Femur (tissue), 1 donor: ENCODE data around the gene TDRD5.
"Not testable (repeated sequence)": the region's sequence is repeated elsewhere in the genome, so short reads cannot be mapped to it uniquely, and the experiment has no call there.

Experiments used
- DNase-seq: peaks from one replicate; pipeline ENCODE4 v3.0.0-alpha.2; 2017

The TDRD5 gene

GRCh38 chr1:179599623-179600249, 8.1 kb downstream of the TDRD5 start:
- DNase-seq: no peak

- DNase-seq: no peak
These were observed 9.5 kb downstream of the TDRD5 start for GRCh38 chr1:179601093-179601492.

- no peak for DNase-seq
These were observed 20.7 kb downstream of the TDRD5 start for GRCh38 chr1:179612361-179612760.

- DNase-seq: no peak
These were observed 39.1 kb downstream of the TDRD5 start for GRCh38 chr1:179630719-179631118.

GRCh38 chr1:179632868-179633267, 41.2 kb downstream of the TDRD5 start:
- no peak for DNase-seq

- no peak for DNase-seq
These were observed 45.7 kb downstream of the TDRD5 start for GRCh38 chr1:179637211-179637860.

- no peak for DNase-seq
These were observed 69.4 kb downstream of the TDRD5 start for GRCh38 chr1:179661018-179661417.

GRCh38 chr1:179663810-179664209, 72.2 kb downstream of the TDRD5 start:
- no peak for DNase-seq

GRCh38 chr1:179677882-179678281, 86.2 kb downstream of the TDRD5 start:
- no peak for DNase-seq

- DNase-seq: not testable (repeated sequence)
These were observed 102.9 kb downstream of the TDRD5 start for GRCh38 chr1:179694530-179694929.

GRCh38 chr1:179702946-179703539, 111.4 kb downstream of the TDRD5 start:
- DNase-seq: no peak

GRCh38 chr1:179706339-179706941, 114.8 kb downstream of the TDRD5 start:
- peak; percentile 76 for DNase-seq

GRCh38 chr1:179707406-179707805, 115.8 kb downstream of the TDRD5 start:
- DNase-seq: no peak

GRCh38 chr1:179708434-179709195, 117.0 kb downstream of the TDRD5 start:
- DNase-seq: no peak

GRCh38 chr1:179709841-179710329, 118.3 kb downstream of the TDRD5 start:
- DNase-seq: peak; percentile 67

GRCh38 chr1:179714159-179714558, 122.5 kb downstream of the TDRD5 start:
- DNase-seq: no peak

- DNase-seq: no peak
These were observed 123.0 kb downstream of the TDRD5 start for GRCh38 chr1:179714623-179715022.

- DNase-seq: no peak
These were observed 127.6 kb downstream of the TDRD5 start for GRCh38 chr1:179719272-179719671.

GRCh38 chr1:179728271-179728670, 136.6 kb downstream of the TDRD5 start:
- DNase-seq: no peak

- DNase-seq: no peak
These were observed 138.2 kb downstream of the TDRD5 start for GRCh38 chr1:179729881-179730280.

- DNase-seq: no peak
These were observed 140.0 kb downstream of the TDRD5 start for GRCh38 chr1:179731643-179732042.
